NCI-H1694 (cell line): ENCODE data around the gene HGFAC.

Source experiments
- DNase-seq: peaks from one replicate; lab custom pipeline; 2025; lab: John Stamatoyannopoulos, UW

The HGFAC gene

GRCh38 chr4:3441501-3442459 lies at the start of gene HGFAC:
Gene HGFAC (plus strand): TSS chr4:3441968. CDS start chr4:3442002, 34 bp downstream.
- DNase-seq = no peak

GRCh38 chr4:3392321-3392720 lies 49.4 kb upstream of the HGFAC start:
- no peak for DNase-seq

GRCh38 chr4:3393171-3393570 lies 48.6 kb upstream of the HGFAC start:
- DNase-seq = no peak

GRCh38 chr4:3396600-3396999 lies 45.2 kb upstream of the HGFAC start:
- no peak for DNase-seq

GRCh38 chr4:3397128-3397527 lies 44.6 kb upstream of the HGFAC start:
- no peak for DNase-seq

- DNase-seq = no peak
These were observed 42.2 kb upstream of the HGFAC start for GRCh38 chr4:3399277-3400194.

- DNase-seq = no peak
These were observed 40.2 kb upstream of the HGFAC start for GRCh38 chr4:3401436-3402171.

- DNase-seq = no peak
These were observed 39.0 kb upstream of the HGFAC start for GRCh38 chr4:3402491-3403347.

GRCh38 chr4:3403348-3403906 lies 38.3 kb upstream of the HGFAC start:
- DNase-seq = no peak

- DNase-seq = no peak
These were observed 37.2 kb upstream of the HGFAC start for GRCh38 chr4:3404546-3404945.

GRCh38 chr4:3405176-3405575 lies 36.6 kb upstream of the HGFAC start:
- DNase-seq = no peak

- DNase-seq = no peak
These were observed 35.7 kb upstream of the HGFAC start for GRCh38 chr4:3406021-3406420.

GRCh38 chr4:3406431-3406830 lies 35.3 kb upstream of the HGFAC start:
- no peak for DNase-seq

- DNase-seq = no peak
These were observed 34.5 kb upstream of the HGFAC start for GRCh38 chr4:3407171-3407771.

- no peak for DNase-seq
These were observed 33.6 kb upstream of the HGFAC start for GRCh38 chr4:3407930-3408792.

GRCh38 chr4:3408793-3409330 lies 32.9 kb upstream of the HGFAC start:
- no peak for DNase-seq

GRCh38 chr4:3409571-3410091 lies 32.1 kb upstream of the HGFAC start:
- no peak for DNase-seq

- no peak for DNase-seq
These were observed 31.2 kb upstream of the HGFAC start for GRCh38 chr4:3410401-3411135.
